Prostate gland (tissue), 2 donors: ENCODE measurements around the gene PRIMA1. TPM values are rescaled to one million over a fixed set of nuclear protein-coding genes. Genes with fewer than 3 reads are reported as not detected.

ENCODE experiments used
- DNase-seq: peaks from one replicate; pipeline ENCODE4 v3.0.0-alpha.2; 2019; ENCODE audit warnings: low spot score
- H3K27ac ChIP-seq, 2 donors: fragments of 200-600 bp; sonication (generic); 2 replicates each; pipeline ENCODE4 v1.5.1; 2017 to 2019
- H3K27me3 ChIP-seq: fragments of 200-600 bp; sonication (generic); replicated peaks from 2 replicates; pipeline ENCODE4 v1.5.1; 2019; ENCODE audit not compliant: insufficient read depth
- H3K36me3 ChIP-seq, 2 donors: fragments of 200-600 bp; sonication (generic); 1 replicate in 1 of 2; 2 replicates in 1 of 2; pipeline versions ENCODE4 v1.5.1 to v1.8.1; 2017 to 2019
- H3K4me1 ChIP-seq: fragments of 200-600 bp; sonication (generic); replicated peaks from 2 replicates; pipeline ENCODE4 v1.5.1; 2019
- H3K4me3 ChIP-seq, 2 donors: fragments of 200-600 bp; sonication (generic); 2 replicates each; pipeline ENCODE4 v1.5.1; 2017 to 2019
- H3K9me3 ChIP-seq: fragments of 200-600 bp; sonication (generic); 2 replicates; pipeline ENCODE4 v1.5.1; 2017
- CTCF ChIP-seq, 4 experiments: fragments of 200-600 bp in 2 of 4; fragments of 450-650 bp in 2 of 4; sonication (generic) in 2 of 4; IDR thresholded peaks; 1 replicate in 3 of 4; 2 replicates in 1 of 4; pipeline ENCODE4 v1.5.1; 2016 to 2019; ENCODE audit warnings: antibody characterized with exemption in 4 of 4, mild to moderate bottlenecking in 2 of 4, moderate library complexity in 2 of 4
- POLR2A ChIP-seq: fragments of 450-650 bp; IDR thresholded peaks from one replicate; pipeline ENCODE4 v1.6.1; 2016; ENCODE audit warnings: antibody characterized with exemption, mild to moderate bottlenecking
- POLR2AphosphoS5 ChIP-seq: sonication (generic); formaldehyde crosslinking; IDR thresholded peaks from one replicate; pipeline ENCODE4 v1.6.1; 2017; ENCODE audit warnings: antibody characterized with exemption
- WGBS: methylation state at CpG from one replicate; pipeline ENCODE4 v1.1.5; 2018; 5-methylcytosine and 5-hydroxymethylcytosine counted together
- intact Hi-C: fragments of 100-400 bp; cut with DNase I; formaldehyde crosslinking; loops from one replicate; pipeline ENCODE4 v1.14.2; 2022
- total RNA-seq, 2 donors: library from RNA; depleted of rRNA; stranded (reverse); fragments of >200 nt; gene quantifications; one replicate each; pipeline ENCODE4 v1.1.0, GENCODE V29; 2016

PRIMA1 gene, protein sequence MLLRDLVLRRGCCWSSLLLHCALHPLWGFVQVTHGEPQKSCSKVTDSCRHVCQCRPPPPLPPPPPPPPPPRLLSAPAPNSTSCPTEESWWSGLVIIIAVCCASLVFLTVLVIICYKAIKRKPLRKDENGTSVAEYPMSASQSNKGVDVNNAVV
- 1 to 10 TPM; 3.6 to 9.8 TPM for total RNA-seq

DNA sequence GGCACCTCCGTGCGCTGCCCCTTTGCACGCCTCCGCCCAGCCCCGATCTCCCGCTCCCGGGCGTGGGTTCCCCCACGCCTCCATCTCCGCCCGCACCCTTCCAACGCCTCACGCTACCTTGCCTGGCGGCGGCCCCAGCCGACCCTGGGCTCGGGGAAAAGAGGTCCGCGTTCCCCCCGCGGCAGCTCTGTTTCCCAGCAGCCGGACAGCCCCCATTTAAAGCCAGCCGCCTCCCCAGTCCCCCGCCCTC, at the start of gene PRIMA1:
Gene PRIMA1 (minus strand): TSS at position 193 of the 250 bp plus-strand sequence. CDS start 767 bp downstream, outside the sequence.
- WGBS = 2% methylated on average over 22 of the region's 24 CpGs
- Histone ChIP-seq H3K4me1 (no peaks in the 10 kb centered on the region), H3K27ac (peak within 1 kb of the TSS; percentile 69 to 79), H3K27me3 (no peaks in the 10 kb centered on the region), H3K36me3 (no peaks in the 10 kb centered on the region), H3K9me3 (no peaks in the 10 kb centered on the region), H3K4me3 (peak within 1 kb of the TSS; percentile 51)
- intact Hi-C loops = loop anchor here (2.0 to 10.0 kb wide), 4 partner anchors 104 to 217 kb away; no protein-coding TSS in a partner anchor
- TF ChIP-seq POLR2A = no peak
- no peak for TF ChIP-seq POLR2AphosphoS5
- TF ChIP-seq CTCF (IDR thresholded peaks at IDR 0.05) = no peak
- no peak for DNase-seq

GRCh38 chr14:93834699-93835371, 46.5 kb upstream of the PRIMA1 start:
- intact Hi-C loops = no loop called here
- 58% methylated on average over 9 of the region's 9 CpGs for WGBS
- H3K27ac ChIP-seq = no peak overlapping the region
- no peak overlapping the region for H3K4me3 ChIP-seq
- DNase-seq = no peak
- no peaks in the 10 kb centered on the region for H3K9me3 ChIP-seq
- H3K36me3 ChIP-seq = no peaks in the 10 kb centered on the region
- H3K4me1 ChIP-seq = no peaks in the 10 kb centered on the region
- no peaks in the 10 kb centered on the region for H3K27me3 ChIP-seq
- TF ChIP-seq CTCF (IDR thresholded peaks at IDR 0.05) (no peak), POLR2AphosphoS5 (no peak), POLR2A (no peak)

DNA sequence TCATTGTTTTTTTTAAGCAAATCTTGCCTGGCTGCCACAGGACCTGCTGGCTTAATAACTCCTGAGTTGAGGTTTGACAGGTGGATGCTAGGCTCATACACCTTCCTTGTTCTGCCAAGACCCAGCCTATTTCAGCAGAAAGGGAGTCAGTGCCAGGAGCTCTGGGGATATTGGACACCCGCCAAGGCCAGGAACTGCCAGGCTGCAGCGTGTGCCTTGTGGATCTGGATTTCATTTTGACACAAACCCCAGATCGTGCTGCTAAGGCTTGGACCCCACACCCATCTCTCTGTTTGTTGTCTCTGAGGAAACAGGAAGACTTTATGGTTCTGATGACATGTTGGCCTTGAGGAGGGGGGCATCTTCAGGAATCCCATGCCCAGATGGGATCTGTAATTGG, 44.4 kb upstream of the PRIMA1 start:
- WGBS = 8% methylated on average over 3 of the region's 3 CpGs
- intact Hi-C loops = no loop called here

GRCh38 chr14:93832081-93832480, 43.8 kb upstream of the PRIMA1 start:
- Histone ChIP-seq H3K4me1 (no peaks in the 10 kb centered on the region), H3K27me3 (no peaks in the 10 kb centered on the region), H3K4me3 (no peak overlapping the region), H3K36me3 (no peaks in the 10 kb centered on the region), H3K27ac (no peak overlapping the region), H3K9me3 (no peaks in the 10 kb centered on the region)
- intact Hi-C loops = no loop called here
- WGBS = 84% methylated on average over 3 of the region's 3 CpGs
- TF ChIP-seq POLR2A = no peak
- no peak for TF ChIP-seq POLR2AphosphoS5
- no peak for TF ChIP-seq CTCF (IDR thresholded peaks at IDR 0.05)
- DNase-seq = no peak

More for the DNA sequence above, 44.4 kb upstream of the PRIMA1 start:
- TF ChIP-seq POLR2A = no peak
- peak; percentile 45 for TF ChIP-seq POLR2AphosphoS5
- no peak for TF ChIP-seq CTCF (IDR thresholded peaks at IDR 0.05)
- no peaks in the 10 kb centered on the region for H3K27me3 ChIP-seq
- H3K9me3 ChIP-seq = no peaks in the 10 kb centered on the region
- no peaks in the 10 kb centered on the region for H3K36me3 ChIP-seq
- H3K27ac ChIP-seq = no peak overlapping the region
- DNase-seq = peak; percentile 79
- H3K4me3 ChIP-seq = no peak overlapping the region
- no peaks in the 10 kb centered on the region for H3K4me1 ChIP-seq

- Histone ChIP-seq H3K27me3 (no peaks in the 10 kb centered on the region), H3K27ac (no peak overlapping the region), H3K36me3 (no peaks in the 10 kb centered on the region), H3K4me1 (no peaks in the 10 kb centered on the region), H3K9me3 (no peaks in the 10 kb centered on the region), H3K4me3 (no peak overlapping the region)
- WGBS = 82% methylated on average over 3 of the region's 3 CpGs
- TF ChIP-seq POLR2A (no peak), CTCF (IDR thresholded peaks at IDR 0.05) (no peak), POLR2AphosphoS5 (no peak)
- intact Hi-C loops = no loop called here
- no peak for DNase-seq
Observed at GRCh38 chr14:93830753-93831461, 42.6 kb upstream of the PRIMA1 start.
